ENCODE data around the gene PYGO2. TPM values are rescaled to one million over a fixed set of nuclear protein-coding genes. Genes with fewer than 3 reads are reported as not detected.
A peak's percentile ranks its signal among the peaks of the same experiment; 100 is the strongest.
"Not testable (repeated sequence)": the region's sequence is repeated elsewhere in the genome, so short reads cannot be mapped to it uniquely, and the experiment has no call there.

The PYGO2 gene
- total and polyA plus RNA-seq, 7 experiments from 2014 or later = 33.0 to 69.5 (median 46.2) TPM

DNA sequence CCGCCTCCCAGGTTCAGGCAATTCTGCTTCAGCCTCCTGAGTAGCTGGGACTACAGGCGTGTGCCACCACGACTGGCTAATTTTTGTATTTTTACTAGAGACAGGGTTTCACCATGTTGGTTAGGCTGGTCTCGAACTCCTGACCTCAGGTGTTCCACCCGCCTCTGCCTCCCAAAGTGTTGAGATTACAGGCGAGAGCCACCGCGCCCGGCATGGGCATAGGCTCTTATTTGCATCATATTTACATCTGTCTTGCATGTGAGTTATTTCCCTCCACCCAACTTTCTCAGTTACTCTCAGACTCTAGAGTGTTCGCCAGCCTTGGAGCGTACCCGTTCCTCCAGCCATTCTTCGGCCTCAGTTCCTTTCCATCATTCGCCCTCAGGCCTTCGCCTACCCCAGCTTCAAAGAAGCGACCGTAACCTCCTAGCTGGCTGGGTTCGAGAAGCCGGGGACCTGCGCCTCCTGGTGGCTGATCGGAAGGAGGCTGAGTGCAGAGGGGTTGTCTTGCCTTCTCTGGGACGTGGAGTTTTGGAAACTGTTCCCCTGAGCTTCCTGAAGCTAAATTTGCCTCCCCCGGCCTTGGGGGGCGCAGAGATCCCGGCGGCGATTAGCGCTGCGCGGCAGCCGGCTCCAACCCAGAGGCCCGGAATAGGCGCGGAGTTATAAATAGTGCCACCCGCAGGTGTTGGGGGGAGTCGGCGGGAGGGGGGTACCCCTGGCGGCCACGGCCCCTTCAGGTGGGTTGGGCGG, 37.4 kb upstream of the PYGO2 start:
- Mint-ChIP-seq H3K9me3 (peaks cover 0 to 2% (median 0%) of the 10 kb centered on the region in 11 donors), H3K4me3 (peak overlapping the region; percentile 80 to 99 (median 91)), H3K27ac (peak overlapping the region; percentile 83 to 97 (median 91)), H3K27me3 (no peaks in the 10 kb centered on the region), H3K4me1 (peaks cover 12 to 42% (median 32%) of the 10 kb centered on the region in 7 donors), H3K36me3 (peaks cover 0 to 7% (median 0%) of the 10 kb centered on the region in 5 donors)
- H3K27ac ChIP-seq (ENCODE audit: low read depth, low read length) = peak overlapping the region; percentile 88
- peaks cover 0 to 8% (median 0%) of the 10 kb centered on the region in 3 experiments for H3K36me3 ChIP-seq (ENCODE audit: control insufficient read depth in 2 of 3, insufficient read depth in 3 of 3, low read length in 3 of 3)
- H3K27me3 ChIP-seq (ENCODE audit: control insufficient read depth in 2 of 2, insufficient read depth in 2 of 2, low read length in 2 of 2) = no peaks in the 10 kb centered on the region
- intact Hi-C loops (cut with micrococcal nuclease) = loop anchor here (1.0 kb wide), 4 partner anchors 16 to 440 kb away; partner anchors contain the start of gene FLAD1 (in 1 of the 2)
- peak overlapping the region; percentile 66 for H3K4me3 ChIP-seq (ENCODE audit: low read length)
- CTCF ChIA-PET = interaction anchor here (0.7 to 17.9 kb wide), 11 partner anchors 12 to 439 kb away, joined by 3 to 291 read pairs (median 4); partner anchors contain the start of genes FLAD1, PBXIP1, PYGO2 and SHC1
- ATAC-seq = no peak
- no peaks in the 10 kb centered on the region for H3K9me3 ChIP-seq (ENCODE audit: control insufficient read depth in 2 of 3, low read length in 3 of 3)
- H3K4me1 ChIP-seq (ENCODE audit: control insufficient read depth in 2 of 2, insufficient read depth in 2 of 2, low read length in 2 of 2) = peaks cover 4 to 11% of the 10 kb centered on the region in 2 donors
- peak in 8 of 9 donors; percentile 49 to 75 (median 58) for DNase-seq
- POLR2A ChIA-PET = interaction anchor here (0.6 to 18.2 kb wide), 16 partner anchors 9 to 1645 kb away, joined by 3 to 270 read pairs (median 4); partner anchors contain the start of genes CKS1B, FLAD1, PBXIP1 and PMVK

GRCh38 chr1:154998201-154998780, 36.7 kb upstream of the PYGO2 start:
- peaks cover 3 to 11% of the 10 kb centered on the region in 2 donors for H3K4me1 ChIP-seq (ENCODE audit: control insufficient read depth in 2 of 2, insufficient read depth in 2 of 2, low read length in 2 of 2)
- Mint-ChIP-seq H3K4me3 (peak overlapping the region; percentile 34 to 99 (median 58)), H3K27me3 (no peaks in the 10 kb centered on the region), H3K36me3 (peaks cover 0 to 3% (median 0%) of the 10 kb centered on the region in 5 donors), H3K27ac (peak overlapping the region in 6 of 9 donors; percentile 3 to 95 (median 90)), H3K9me3 (peaks cover 0 to 2% (median 0%) of the 10 kb centered on the region in 11 donors), H3K4me1 (peaks cover 12 to 38% (median 32%) of the 10 kb centered on the region in 7 donors)
- ChIA-PET POLR2A (interaction anchor here (0.7 to 18.2 kb wide), 12 partner anchors 10 to 223 kb away, joined by 3 to 270 read pairs (median 6); partner anchors contain the start of genes FLAD1, PBXIP1, PMVK and PYGO2), CTCF (interaction anchor here (0.7 to 17.9 kb wide), 10 partner anchors 14 to 438 kb away, joined by 3 to 291 read pairs (median 5); partner anchors contain the start of genes FLAD1, PBXIP1, PYGO2 and SHC1)
- peaks cover 0 to 8% (median 0%) of the 10 kb centered on the region in 3 experiments for H3K36me3 ChIP-seq (ENCODE audit: control insufficient read depth in 2 of 3, insufficient read depth in 3 of 3, low read length in 3 of 3)
- DNase-seq (no peak), ATAC-seq (no peak)
- no peak overlapping the region for H3K4me3 ChIP-seq (ENCODE audit: low read length)
- no peaks in the 10 kb centered on the region for H3K27me3 ChIP-seq (ENCODE audit: control insufficient read depth in 2 of 2, insufficient read depth in 2 of 2, low read length in 2 of 2)
- no peaks in the 10 kb centered on the region for H3K9me3 ChIP-seq (ENCODE audit: control insufficient read depth in 2 of 3, low read length in 3 of 3)
- no peak overlapping the region for H3K27ac ChIP-seq (ENCODE audit: low read depth, low read length)
- intact Hi-C loops (cut with micrococcal nuclease) = no loop called here

DNA sequence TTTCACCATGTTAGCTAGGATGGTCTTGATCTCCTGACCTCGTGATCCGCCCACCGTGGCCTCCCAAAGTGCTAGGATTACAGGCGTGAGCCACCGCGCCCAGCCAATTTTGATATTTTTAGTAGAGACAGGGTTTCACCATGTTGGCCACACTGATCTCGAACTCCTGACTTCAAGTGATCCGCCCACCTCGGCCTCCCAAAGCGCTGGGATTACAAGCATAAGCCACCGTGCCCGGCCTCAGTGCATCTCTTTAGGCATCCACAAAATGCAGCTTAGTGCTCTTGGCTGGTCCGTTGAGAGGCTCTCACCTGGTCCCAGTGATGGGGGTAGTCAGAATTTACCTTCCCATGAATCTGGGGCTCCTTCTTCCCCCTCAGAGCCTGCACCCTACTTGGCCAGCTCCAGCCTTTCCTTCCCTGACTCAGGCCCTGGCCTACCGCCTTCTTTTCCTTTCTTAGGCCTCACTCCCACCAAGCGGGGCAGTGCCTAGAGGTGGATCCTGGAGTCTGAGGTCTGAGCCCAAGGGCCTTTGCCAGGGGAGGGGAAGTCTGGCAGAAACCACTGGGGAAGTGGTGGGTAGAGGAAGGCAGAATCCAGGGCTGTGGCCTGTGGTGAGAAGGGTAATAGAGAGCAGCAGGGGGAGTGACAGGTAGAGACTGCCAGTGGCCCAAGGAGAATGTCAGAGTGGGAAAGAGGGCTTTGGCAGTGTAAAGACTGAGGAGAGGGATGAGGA, 35.6 kb upstream of the PYGO2 start:
- intact Hi-C loops (cut with micrococcal nuclease) = no loop called here
- peaks cover 3 to 11% of the 10 kb centered on the region in 2 donors for H3K4me1 ChIP-seq (ENCODE audit: control insufficient read depth in 2 of 2, insufficient read depth in 2 of 2, low read length in 2 of 2)

GRCh38 chr1:154995301-154995983, 33.9 kb upstream of the PYGO2 start:
- H3K4me3 ChIP-seq (ENCODE audit: low read length); H3K36me3 Mint-ChIP-seq; H3K27ac ChIP-seq (ENCODE audit: low read depth, low read length); H3K9me3 Mint-ChIP-seq; H3K9me3 ChIP-seq (ENCODE audit: control insufficient read depth in 2 of 3, low read length in 3 of 3); DNase-seq; H3K4me3 Mint-ChIP-seq; H3K27me3 ChIP-seq (ENCODE audit: control insufficient read depth in 2 of 2, insufficient read depth in 2 of 2, low read length in 2 of 2); H3K36me3 ChIP-seq (ENCODE audit: control insufficient read depth in 2 of 3, insufficient read depth in 3 of 3, low read length in 3 of 3); intact Hi-C loops (cut with micrococcal nuclease); ATAC-seq; H3K27me3 Mint-ChIP-seq: not testable (repeated sequence)
- ChIA-PET POLR2A (interaction anchor here (1.0 to 18.2 kb wide), 8 partner anchors 8 to 59 kb away, joined by 4 to 270 read pairs (median 8); partner anchors contain the start of genes CKS1B, FLAD1 and PMVK), CTCF (interaction anchor here (0.7 to 17.9 kb wide), 6 partner anchors 12 to 40 kb away, joined by 3 to 291 read pairs (median 3); partner anchors contain the start of genes FLAD1 and PBXIP1)
- peaks cover 3 to 11% of the 10 kb centered on the region in 2 donors for H3K4me1 ChIP-seq (ENCODE audit: control insufficient read depth in 2 of 2, insufficient read depth in 2 of 2, low read length in 2 of 2)
- Mint-ChIP-seq H3K27ac (peak overlapping the region in 2 of 9 donors; percentile 16 to 57), H3K4me1 (peaks cover 12 to 37% (median 32%) of the 10 kb centered on the region in 7 donors)

More for the DNA sequence above, 35.6 kb upstream of the PYGO2 start:
- POLR2A ChIA-PET = interaction anchor here (1.0 to 18.2 kb wide), 4 partner anchors 9 to 23 kb away, joined by 3 to 270 read pairs (median 6); no protein-coding TSS in a partner anchor
- ATAC-seq (no peak), DNase-seq (no peak)
- H3K9me3 ChIP-seq (ENCODE audit: control insufficient read depth in 2 of 3, low read length in 3 of 3) = no peaks in the 10 kb centered on the region
- peak overlapping the region in 4 of 9 donors; percentile 3 to 59 (median 28) for H3K27ac Mint-ChIP-seq
- H3K9me3 Mint-ChIP-seq = peaks cover 0 to 2% (median 0%) of the 10 kb centered on the region in 11 donors
- H3K4me1 Mint-ChIP-seq = peaks cover 12 to 37% (median 32%) of the 10 kb centered on the region in 7 donors
- no peaks in the 10 kb centered on the region for H3K27me3 ChIP-seq (ENCODE audit: control insufficient read depth in 2 of 2, insufficient read depth in 2 of 2, low read length in 2 of 2)
- no peaks in the 10 kb centered on the region for H3K27me3 Mint-ChIP-seq
- peaks cover 0 to 5% (median 0%) of the 10 kb centered on the region in 5 donors for H3K36me3 Mint-ChIP-seq
- H3K27ac ChIP-seq (ENCODE audit: low read depth, low read length) = no peak overlapping the region
- H3K4me3 ChIP-seq (ENCODE audit: low read length) = no peak overlapping the region
- CTCF ChIA-PET = interaction anchor here (0.9 to 17.9 kb wide), 7 partner anchors 15 to 88 kb away, joined by 3 to 291 read pairs (median 3); partner anchors contain the start of genes FLAD1 and PBXIP1
- H3K36me3 ChIP-seq (ENCODE audit: control insufficient read depth in 2 of 3, insufficient read depth in 3 of 3, low read length in 3 of 3) = peaks cover 0 to 9% (median 0%) of the 10 kb centered on the region in 3 experiments
- peak overlapping the region in 3 of 10 donors; percentile 15 to 54 (median 25) for H3K4me3 Mint-ChIP-seq

GRCh38 chr1:154994591-154994990, 33.0 kb upstream of the PYGO2 start:
- Histone ChIP-seq H3K36me3 (ENCODE audit: control insufficient read depth in 2 of 3, insufficient read depth in 3 of 3, low read length in 3 of 3) (peaks cover 0 to 15% (median 3%) of the 10 kb centered on the region in 3 experiments), H3K4me3 (ENCODE audit: low read length) (no peak overlapping the region), H3K27ac (ENCODE audit: low read depth, low read length) (no peak overlapping the region), H3K4me1 (ENCODE audit: control insufficient read depth in 2 of 2, insufficient read depth in 2 of 2, low read length in 2 of 2) (peaks cover 3 to 11% of the 10 kb centered on the region in 2 donors), H3K9me3 (ENCODE audit: control insufficient read depth in 2 of 3, low read length in 3 of 3) (no peaks in the 10 kb centered on the region), H3K27me3 (ENCODE audit: control insufficient read depth in 2 of 2, insufficient read depth in 2 of 2, low read length in 2 of 2) (no peaks in the 10 kb centered on the region)
- DNase-seq (no peak), ATAC-seq (no peak)
- intact Hi-C loops (cut with micrococcal nuclease) = no loop called here
- peaks cover 0 to 9% (median 2%) of the 10 kb centered on the region in 5 donors for H3K36me3 Mint-ChIP-seq
- ChIA-PET POLR2A (interaction anchor here (0.7 to 18.2 kb wide), 11 partner anchors 10 to 58 kb away, joined by 3 to 270 read pairs (median 4); partner anchors contain the start of genes CKS1B, FLAD1, PMVK and PYGO2), CTCF (interaction anchor here (1.4 to 17.9 kb wide), 5 partner anchors 12 to 63 kb away, joined by 4 to 291 read pairs (median 5); partner anchors contain the start of genes FLAD1 and PBXIP1)
- H3K27ac Mint-ChIP-seq = peak overlapping the region in 2 of 9 donors; percentile 6 to 16
- H3K9me3 Mint-ChIP-seq = no peaks in the 10 kb centered on the region
- H3K27me3 Mint-ChIP-seq = no peaks in the 10 kb centered on the region
- peaks cover 13 to 32% (median 28%) of the 10 kb centered on the region in 7 donors for H3K4me1 Mint-ChIP-seq
- no peak overlapping the region for H3K4me3 Mint-ChIP-seq

All from naive thymus-derived CD4-positive, alpha-beta T cell (primary cell).